NCI-H1436 treated with DMSO at 0.1 percent for 48 hours (cell line): ENCODE measurements around the gene MTCL1.

Experiments used
- DNase-seq: peaks from one replicate; lab custom pipeline; 2025; lab: John Stamatoyannopoulos, UW

MTCL1 gene

DNA sequence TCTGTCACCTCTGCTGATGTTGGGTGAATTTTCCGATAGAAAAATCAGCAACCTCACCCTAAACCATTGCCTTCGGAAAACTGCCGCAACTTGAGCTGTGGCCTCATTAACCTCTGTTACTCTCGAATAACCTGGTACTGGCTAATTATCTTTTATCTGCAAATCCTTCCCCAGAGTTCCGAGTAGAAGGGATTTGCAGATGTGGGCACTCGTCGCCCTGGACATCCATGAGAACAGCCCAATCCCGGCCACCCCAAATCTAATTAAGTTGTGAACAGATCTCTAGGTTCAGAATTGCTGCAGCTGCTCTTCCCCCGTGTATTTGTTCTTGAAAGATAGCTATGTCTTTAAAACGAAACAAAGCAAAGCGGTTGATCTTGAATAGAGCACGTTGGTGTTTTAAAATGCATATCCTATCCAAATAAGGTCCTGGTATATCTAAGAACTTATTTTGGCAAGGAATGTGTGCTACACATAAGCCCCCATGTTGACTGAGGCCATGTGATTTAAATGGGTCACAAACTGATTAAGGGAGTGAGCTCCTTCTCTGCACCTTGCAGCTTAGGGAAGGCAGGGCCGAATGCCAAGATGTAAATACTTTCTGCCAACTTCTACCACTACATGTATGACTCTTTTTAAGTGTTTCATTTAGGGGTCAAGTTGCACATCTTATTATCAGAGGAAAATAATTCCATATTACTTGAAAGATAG lies 88.2 kb downstream of the MTCL1 start:
- no peak for DNase-seq

GRCh38 chr18:8794156-8794933 lies 89.0 kb downstream of the MTCL1 start:
- no peak for DNase-seq

GRCh38 chr18:8794934-8795280 lies 89.6 kb downstream of the MTCL1 start:
- DNase-seq: no peak

DNA sequence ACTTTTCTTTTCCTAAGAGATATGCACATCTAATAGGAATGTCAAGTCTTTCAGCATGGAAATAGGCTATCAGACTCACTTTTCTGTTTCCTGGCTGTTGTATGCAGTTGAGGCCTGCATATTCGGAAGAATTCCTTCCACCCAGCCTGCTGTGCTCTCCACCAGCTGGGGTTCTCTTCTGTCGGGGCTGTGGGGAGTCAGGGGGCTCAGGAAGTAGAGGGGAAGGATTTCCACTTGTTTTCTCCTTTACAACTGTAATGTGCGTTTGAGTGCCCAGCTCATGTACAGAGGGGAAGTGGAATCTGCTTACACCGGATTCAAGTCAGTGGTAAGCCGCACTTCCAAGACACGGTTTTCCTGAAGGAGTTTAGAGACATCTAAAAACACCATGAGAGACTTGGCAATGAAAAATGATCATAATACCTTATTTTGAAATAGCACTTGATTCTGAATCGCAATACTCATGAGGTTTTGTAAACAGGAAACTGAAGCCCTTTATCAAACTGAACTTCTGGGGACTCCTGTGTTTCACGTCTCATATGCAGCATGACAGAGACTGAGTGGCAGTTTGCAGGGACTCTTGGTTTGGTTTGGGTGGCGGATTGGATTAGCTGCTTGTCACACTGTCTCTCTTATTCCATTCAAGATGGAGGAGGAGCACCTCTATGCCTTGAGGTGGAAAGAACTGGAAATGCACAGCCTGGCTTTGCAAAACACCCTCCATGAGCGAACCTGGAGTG lies 90.4 kb downstream of the MTCL1 start:
- DNase-seq: no peak

- DNase-seq: no peak
Measured at GRCh38 chr18:8797206-8797605, 91.8 kb downstream of the MTCL1 start.

- no peak for DNase-seq
Measured at GRCh38 chr18:8799001-8799400, 93.6 kb downstream of the MTCL1 start.

- no peak for DNase-seq
Measured at GRCh38 chr18:8799596-8800441, 94.5 kb downstream of the MTCL1 start.

DNA sequence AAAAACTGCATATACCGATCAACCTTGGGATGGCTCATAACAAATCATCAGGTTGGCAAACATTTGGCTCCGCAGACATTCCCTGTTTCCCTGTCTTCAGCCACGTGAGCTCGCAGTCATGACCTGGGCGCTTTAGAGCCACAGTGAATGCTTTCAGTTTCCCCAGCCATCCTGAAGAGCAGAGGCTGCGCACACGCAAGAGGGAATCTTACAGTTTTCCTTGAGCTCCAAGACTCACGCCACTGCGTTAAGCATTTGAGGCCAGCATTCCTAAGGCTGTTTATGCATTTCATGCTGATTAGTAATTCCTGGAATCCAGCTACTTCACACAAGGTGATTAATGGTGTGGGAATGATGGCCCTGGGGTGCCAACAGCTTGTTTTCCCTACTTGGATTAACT lies 95.1 kb downstream of the MTCL1 start:
- DNase-seq: no peak

GRCh38 chr18:8800876-8801262 lies 95.5 kb downstream of the MTCL1 start:
- no peak for DNase-seq

GRCh38 chr18:8801263-8801901 lies 96.0 kb downstream of the MTCL1 start:
- no peak for DNase-seq

DNA sequence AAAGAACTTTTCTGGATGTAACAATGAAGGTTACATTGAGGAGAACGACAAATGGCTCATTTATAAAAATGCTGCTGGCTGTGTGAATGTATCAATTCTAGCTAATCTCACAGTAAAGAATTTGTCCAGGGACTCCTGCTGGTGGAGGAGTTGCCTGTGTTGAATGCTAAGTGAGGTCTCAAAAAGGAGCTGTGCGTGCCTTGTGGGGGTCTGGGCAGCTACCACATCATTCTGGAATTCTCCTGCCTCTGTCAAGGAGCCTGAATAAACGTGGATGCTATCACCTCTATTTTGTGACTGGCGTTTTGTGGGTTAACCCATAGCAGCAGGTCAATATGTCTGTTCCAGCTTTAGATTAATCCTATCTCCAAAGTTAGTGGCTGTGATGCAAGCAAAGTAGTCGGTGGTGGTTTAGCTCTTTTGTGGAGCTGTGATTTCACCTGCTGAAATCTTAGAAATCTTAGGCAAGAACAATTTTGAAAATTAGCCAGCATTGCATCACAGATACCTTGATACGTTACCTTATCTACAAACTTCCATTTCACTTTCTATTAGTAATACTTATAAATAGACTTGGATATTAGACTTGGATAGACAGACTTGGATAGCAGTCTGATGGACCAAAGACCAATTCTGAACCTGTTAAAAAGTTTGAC lies 96.8 kb downstream of the MTCL1 start:
- DNase-seq: no peak

GRCh38 chr18:8803063-8803795 lies 97.9 kb downstream of the MTCL1 start:
- no peak for DNase-seq

DNA sequence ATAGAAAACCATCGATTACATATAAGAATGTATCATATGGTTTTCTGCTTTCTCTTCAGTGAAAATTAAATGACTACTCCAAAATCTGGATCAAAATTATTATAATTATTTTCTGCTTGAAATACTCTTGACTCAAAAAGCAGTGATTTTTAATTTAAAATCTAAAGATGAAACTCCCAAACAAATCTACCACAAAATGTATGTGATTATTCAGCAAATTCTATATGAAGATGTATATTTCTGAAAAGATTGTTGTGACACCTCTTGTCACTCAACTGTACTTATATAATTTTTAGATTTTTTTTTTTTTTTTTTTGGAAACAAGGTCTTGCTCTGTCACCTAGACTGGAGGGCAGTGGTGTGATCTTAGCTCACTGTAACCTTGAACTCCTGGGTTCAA lies 98.6 kb downstream of the MTCL1 start:
- DNase-seq: no peak

GRCh38 chr18:8805552-8805951 lies 100.2 kb downstream of the MTCL1 start:
- no peak for DNase-seq

GRCh38 chr18:8806100-8806797 lies 100.9 kb downstream of the MTCL1 start:
- no peak for DNase-seq

DNA sequence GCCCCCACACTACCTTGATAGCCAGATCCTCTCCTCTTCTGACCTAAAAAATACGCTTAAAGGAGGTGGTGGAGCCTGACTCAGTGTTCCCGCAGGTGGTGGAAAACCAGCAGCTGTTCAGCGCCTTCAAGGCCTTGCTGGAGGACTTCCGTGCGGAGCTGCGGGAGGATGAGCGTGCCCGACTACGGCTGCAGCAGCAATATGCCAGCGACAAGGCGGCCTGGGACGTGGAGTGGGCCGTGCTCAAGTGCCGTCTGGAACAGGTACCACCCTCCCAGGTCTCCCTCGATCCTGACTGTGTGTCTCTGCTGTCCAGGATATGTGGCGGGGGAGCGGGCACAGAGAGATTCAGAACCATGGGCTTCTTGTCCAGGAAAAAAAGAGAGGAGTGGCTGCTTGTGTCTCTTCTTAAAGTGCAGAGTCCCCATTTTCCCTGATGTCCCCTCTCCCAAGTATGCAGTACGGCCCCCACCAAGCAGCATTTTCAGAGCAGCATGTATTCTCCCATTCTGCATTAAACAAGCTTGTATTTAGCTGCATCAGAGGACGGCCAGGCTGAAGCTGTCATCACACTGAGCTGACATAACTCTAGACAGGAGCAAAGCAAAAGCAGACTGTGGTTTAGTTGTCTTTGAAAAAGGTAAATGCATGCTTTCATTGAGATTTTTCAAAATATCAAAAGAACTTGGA lies 101.6 kb downstream of the MTCL1 start:
- DNase-seq: no peak

DNA sequence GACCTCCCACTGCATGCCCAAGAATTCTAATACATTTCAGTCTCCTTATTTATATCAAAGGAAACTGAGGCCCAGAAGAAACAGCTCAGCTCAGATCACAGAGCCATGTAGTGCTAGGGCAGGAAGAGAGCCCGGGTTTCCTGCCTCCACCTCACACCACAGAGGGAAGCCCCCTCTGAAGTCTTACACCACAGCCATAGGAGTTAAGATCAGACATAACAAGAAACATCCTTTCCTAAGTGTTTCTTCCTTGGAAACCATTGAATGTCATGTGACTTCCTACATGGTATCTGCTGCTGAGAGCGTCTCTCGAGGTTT lies 102.1 kb downstream of the MTCL1 start:
- no peak for DNase-seq

DNA sequence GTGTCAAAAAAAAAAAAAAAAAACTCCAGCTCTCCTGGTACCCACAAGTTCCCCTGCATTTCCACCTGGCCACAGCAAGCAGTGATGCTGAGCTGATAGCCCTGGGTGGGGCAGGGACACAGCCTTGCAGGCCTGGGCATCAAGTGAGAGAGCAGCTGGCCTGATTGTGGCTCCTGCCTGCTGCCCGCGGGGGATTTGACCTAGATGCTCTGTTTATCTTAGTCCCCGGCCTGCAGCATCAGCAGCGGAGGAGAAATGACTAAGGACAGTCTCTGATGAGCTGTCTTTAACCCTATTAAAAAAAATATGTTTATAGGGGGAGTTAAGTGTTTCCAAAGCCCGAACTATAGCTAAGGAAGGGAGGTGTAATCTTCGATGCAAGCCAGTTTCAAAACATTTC lies 102.6 kb downstream of the MTCL1 start:
- DNase-seq: no peak

- no peak for DNase-seq
Measured at GRCh38 chr18:8809514-8809913, 104.2 kb downstream of the MTCL1 start.
